LNCaP clone FGC (cell line): ENCODE measurements around the gene ASTN2.

Experiments
- DNase-seq: peaks from one replicate; pipeline ENCODE4 v3.0.0-alpha.2; 2011; ENCODE audit warnings: low read depth
- H3K4me3 ChIP-seq: 2 replicates; pipeline ENCODE4 v1.5.1; 2011; ENCODE audit warnings: mild to moderate bottlenecking, low read depth, low read length, control low read depth
- CTCF ChIP-seq: IDR thresholded peaks from 2 replicates; pipeline ENCODE4 v1.5.1; 2012; ENCODE audit warnings: mild to moderate bottlenecking; ENCODE audit not compliant: control insufficient read depth, insufficient read depth; ENCODE audit errors: extremely low read depth

ASTN2 gene

GRCh38 chr9:117104716-117105495 lies 310.0 kb downstream of the ASTN2 start:
- no peak for DNase-seq
- no peak overlapping the region for H3K4me3 ChIP-seq
- no peak for TF ChIP-seq CTCF

GRCh38 chr9:117104206-117104605 lies 310.7 kb downstream of the ASTN2 start:
- DNase-seq: no peak
- no peak overlapping the region for H3K4me3 ChIP-seq
- no peak for TF ChIP-seq CTCF

- DNase-seq: no peak
- H3K4me3 ChIP-seq: no peak overlapping the region
- TF ChIP-seq CTCF: no peak
Observed at GRCh38 chr9:117103438-117104110, 311.3 kb downstream of the ASTN2 start.

- no peak overlapping the region for H3K4me3 ChIP-seq
- TF ChIP-seq CTCF: no peak
- DNase-seq: no peak
Observed at GRCh38 chr9:117101008-117101407, 313.8 kb downstream of the ASTN2 start.

GRCh38 chr9:117098331-117098730 lies 316.5 kb downstream of the ASTN2 start:
- no peak overlapping the region for H3K4me3 ChIP-seq
- no peak for DNase-seq
- no peak for TF ChIP-seq CTCF

- DNase-seq: no peak
- TF ChIP-seq CTCF: no peak
- no peak overlapping the region for H3K4me3 ChIP-seq
Observed at GRCh38 chr9:117097761-117098160, 317.1 kb downstream of the ASTN2 start.

- no peak for TF ChIP-seq CTCF
- DNase-seq: no peak
- H3K4me3 ChIP-seq: no peak overlapping the region
Observed at GRCh38 chr9:117096138-117096537, 318.7 kb downstream of the ASTN2 start.
